SK-MEL-5 (cell line): ENCODE measurements around the gene TMEM98. TPM values are rescaled to one million over a fixed set of nuclear protein-coding genes. Genes with fewer than 3 reads are reported as not detected.
A peak's percentile ranks its signal among the peaks of the same experiment; 100 is the strongest.
"Not testable (repeated sequence)": the region's sequence is repeated elsewhere in the genome, so short reads cannot be mapped to it uniquely, and the experiment has no call there.

Experiments
- DNase-seq: peaks from one replicate; pipeline ENCODE4 v3.0.0-alpha.2; 2016; ENCODE audit warnings: low read depth, low spot score
- in situ Hi-C: cut with HindIII; loops from 2 replicates; pipeline ENCODE4 v1.10.0; 2016; ENCODE audit warnings: low sequenced_read_pairs, high pct_unique_total_duplicates, low pct_unique_long_range_greater_than_20kb
- total RNA-seq: library from RNA; depleted of rRNA; stranded (reverse); fragments of >200 nt; shearing (Covaris generic); gene quantifications from 2 replicates; pipeline ENCODE4 v1.2.3, GENCODE V29; 2014

TMEM98 gene
- total RNA-seq, 1 experiment from 2014 or later, result 86.1 TPM

DNA sequence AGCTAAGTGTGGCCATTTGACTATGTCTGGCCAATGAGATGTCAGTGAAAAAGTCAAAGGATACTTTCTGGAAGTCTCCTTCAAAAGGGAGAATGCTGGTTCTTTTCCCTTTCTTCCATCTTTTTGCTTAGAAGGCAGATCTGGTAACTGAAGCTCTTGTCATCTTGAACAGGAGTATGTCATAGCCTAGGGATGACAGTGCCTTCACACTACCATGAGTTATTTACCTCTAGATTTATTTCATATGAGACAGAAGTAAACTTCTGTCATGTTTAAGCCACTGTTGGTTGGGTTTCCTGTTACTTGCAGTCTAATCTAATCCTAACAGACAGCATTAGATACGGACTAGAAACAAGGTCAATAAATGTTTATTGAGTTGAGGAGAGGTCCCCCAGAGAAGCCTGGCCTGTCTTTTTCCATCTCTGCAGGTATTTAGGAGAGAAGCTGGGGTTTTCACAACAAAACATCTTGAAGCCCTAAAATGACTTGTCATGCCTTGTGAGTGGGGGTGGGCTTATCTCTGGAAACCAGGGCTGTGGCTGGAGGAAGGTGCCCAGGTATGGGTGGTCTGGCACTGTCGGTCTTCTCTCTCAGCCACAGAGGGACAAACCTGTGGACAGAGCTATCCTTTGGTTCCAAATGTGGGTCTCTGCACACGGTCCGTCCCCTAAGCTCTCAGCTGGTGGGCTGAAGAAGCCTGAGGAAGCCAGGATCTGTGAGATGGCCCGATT is 28.5 kb downstream of the TMEM98 start:
- in situ Hi-C loops, result no loop called here
- no peak for DNase-seq

DNA sequence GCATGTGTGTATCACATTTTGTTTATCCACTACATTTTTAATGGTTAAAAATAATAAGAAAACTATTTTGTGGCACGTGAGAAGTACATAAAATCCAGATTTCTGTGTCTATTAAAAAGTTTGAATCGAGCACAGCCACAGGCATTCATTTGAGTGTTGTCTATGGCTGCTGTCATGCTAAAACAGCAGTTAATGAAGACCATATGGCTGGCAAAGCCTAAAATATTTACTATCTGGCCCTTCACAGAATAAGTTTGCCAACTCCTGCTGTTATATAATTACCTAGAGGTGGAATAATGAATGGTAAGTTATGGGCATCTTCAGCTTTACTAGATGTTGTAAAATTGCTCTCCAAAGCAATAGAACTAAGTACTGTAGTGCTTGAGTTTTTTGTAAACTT is 30.5 kb downstream of the TMEM98 start:
- no peak for DNase-seq
- in situ Hi-C loops, result no loop called here

DNA sequence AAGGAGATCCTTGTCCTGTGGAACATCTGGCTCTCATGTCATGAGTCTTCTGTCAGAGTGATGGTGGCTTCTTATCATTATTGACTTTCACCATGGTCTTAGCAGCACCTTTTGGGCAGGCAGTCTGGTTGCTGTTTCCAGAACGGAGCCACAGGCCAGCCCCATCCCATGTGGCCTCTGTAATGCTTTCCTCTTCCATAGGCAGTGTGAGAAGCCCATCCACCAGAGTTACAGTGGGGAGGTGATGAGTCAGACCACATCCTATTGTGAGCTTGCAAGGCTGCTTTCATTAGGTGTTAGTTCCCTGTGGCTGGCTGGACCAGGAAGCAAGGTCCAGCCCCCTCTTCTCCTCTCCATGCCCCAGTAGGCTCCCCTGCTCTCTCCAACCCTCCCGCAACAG is 32.9 kb downstream of the TMEM98 start:
- DNase-seq, result no peak
- in situ Hi-C loops, result no loop called here

DNA sequence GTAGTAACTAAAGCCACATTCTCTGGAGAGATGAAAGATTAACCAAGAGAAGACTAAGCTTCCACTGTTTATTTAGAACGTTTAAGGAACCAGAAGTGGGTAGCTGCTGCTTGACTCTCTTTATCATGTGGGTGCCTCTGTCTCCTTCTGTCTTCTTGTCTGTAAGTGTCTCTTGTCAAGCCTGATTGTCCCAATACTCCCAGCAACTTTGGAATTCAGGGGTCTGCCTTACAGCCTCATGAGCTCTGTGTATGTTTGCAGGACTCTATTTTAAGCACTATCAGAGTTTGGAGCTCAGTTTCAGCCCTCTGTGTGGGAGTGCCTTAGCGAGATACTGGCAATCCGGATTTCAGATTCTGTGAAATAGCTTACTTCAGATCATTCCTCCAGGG is 34.4 kb downstream of the TMEM98 start:
- DNase-seq, result no peak
- in situ Hi-C loops, result no loop called here

DNA sequence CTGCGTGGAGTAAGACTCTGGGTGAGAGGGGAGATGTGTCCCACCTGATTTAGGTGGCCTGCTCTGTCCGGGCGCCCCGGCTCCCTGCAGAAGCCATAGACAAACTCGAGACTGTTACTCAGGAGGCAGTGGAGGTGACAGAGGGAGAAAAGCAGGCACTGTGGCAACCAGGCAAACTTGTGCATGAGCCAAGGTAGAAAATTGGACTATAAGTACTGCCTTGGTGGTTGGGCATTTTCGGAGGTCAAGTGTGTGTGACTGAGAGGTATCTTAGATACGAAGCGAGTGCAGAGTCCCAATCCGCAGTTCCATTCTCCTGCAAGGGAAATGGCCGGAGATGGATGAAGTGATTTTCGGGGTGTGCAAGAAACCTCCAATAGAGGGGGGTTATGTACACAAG is 36.6 kb downstream of the TMEM98 start:
- no peak for DNase-seq
- in situ Hi-C loops, result no loop called here

DNA sequence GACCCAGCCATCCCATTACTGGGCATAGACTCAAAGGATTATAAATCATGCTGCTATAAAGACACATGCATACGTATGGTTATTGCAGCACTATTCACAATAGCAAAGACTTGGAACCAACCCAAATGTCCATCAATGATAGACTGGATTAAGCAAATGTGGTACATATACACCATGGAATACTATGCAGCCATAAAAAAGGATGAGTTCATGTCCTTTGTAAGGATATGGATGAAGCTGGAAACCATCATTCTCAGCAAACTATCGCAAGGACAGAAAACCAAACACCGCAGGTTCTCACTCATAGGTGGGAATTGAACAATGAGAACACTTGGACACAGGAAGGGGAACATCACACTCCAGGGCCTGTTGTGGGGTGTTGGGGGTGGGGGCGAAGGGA is 41.3 kb downstream of the TMEM98 start:
- in situ Hi-C loops, DNase-seq: not testable (repeated sequence)

DNA sequence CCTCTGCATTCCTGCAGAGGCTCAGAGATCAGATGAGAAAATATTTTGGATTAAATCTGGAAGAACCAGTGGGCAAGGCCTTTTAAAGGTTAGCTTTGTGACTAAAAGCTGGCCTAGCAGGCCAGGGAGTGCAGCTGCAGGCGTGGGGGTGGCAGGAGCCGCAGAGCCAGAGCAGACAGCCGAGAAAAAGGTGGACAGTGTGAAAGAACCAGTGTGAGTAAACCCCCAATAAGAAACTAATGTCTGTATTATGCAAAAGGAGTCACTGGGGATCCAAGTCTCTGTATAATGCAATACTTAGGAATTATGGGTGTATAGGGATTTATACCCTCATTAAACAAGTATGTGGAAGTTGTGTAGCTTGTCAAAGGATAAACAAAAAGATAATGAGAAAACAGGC is 42.3 kb downstream of the TMEM98 start:
- in situ Hi-C loops, result no loop called here
- DNase-seq, result no peak

DNA sequence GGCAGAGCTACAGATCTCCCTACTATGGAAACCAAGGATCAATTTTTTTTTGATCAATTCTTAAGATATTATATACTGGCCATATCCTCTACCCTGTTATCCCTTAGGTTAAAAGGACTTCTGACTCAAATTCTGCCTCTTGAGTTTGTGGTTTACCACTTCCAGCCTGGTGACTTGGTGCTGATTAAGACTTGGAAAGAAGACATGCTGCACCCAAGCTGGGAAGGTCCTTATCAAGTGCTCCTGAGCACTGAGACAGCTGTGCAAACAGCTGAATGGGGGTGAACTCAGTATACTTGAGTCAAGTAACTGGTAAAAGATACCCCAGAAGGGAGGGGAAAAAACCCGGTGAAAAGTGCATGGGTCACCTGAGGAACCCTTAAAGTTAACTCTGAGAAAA is 43.2 kb downstream of the TMEM98 start:
- peak; percentile 28 for DNase-seq

DNA sequence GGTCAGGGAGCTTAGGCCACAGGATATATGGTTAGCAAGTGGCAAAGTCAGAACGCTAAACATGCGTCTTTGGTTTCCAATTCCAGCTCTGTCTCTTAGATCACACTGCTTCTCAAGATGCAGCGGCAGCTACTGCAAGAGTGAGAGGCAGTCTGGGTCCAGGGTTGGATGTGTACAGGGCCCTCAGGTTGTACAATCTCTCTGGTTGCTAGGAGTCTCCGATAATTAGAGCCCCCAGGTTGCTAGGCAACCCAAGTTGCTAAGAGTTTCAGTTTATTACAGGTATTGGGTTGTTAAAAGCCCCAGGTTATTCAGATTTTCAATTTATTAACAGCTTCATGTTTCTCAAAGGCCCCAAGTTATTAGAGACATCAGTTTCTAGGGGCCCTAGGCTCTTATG is 48.2 kb downstream of the TMEM98 start:
- in situ Hi-C loops, result no loop called here
- no peak for DNase-seq

More for the DNA sequence above, 43.2 kb downstream of the TMEM98 start:
- in situ Hi-C loops, result no loop called here

DNA sequence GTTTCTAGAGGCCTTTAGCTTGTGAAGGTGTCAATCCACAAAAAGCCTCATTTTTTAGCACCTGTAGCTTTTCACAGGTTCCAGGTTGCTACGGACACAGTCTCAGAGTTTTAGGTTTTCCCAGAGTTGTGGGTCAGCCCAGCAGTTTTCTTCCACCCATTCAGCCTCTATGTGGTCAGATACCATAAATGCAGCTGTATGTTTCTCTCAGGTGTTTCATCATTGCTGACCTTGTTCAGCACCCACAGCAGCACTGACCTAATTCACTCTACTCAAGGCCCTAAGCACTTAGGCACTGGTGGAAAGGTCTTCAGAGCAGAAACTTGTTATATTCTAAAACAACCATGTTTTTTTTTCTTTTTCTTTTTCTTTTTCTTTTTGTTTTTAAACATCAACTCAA is 48.7 kb downstream of the TMEM98 start:
- DNase-seq, result no peak
- in situ Hi-C loops, result no loop called here

DNA sequence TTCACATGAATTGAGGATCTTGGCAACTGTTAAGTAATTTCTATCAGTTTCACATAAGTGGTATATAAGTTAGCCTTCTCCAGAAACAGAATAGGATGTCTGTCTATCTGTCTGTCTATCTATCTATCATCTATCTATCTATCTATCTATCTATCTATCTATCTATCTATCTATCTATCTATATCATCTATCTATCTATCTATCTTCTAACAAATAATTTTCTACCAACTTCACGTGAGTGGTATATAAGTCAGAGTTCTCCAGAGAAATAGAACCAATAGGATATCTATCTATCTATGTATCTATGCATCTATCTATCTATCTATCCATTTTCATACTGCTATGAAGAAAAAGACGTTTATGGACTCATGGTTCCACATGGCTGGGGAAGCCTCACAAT is 52.3 kb downstream of the TMEM98 start:
- DNase-seq, result no peak
- in situ Hi-C loops, result no loop called here

DNA sequence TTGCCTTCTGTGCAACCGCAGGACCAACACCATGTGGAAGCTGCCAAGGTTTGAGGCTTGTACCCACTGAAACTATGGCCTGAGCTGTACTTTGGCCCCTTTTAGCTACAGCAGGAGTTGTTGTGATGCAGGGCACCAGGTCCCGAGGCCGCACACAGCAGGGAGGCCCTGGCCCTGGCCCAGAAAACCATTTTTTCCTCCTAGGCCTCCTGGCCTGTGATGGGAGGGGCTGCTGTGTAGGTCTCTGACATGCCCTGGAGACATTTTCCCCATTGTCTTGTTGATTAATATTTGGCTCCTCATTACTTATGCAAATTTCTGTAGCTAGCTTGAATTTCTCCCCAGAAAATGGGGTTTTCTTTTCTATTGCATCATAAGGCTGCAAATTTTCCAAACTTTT is 53.7 kb downstream of the TMEM98 start:
- DNase-seq, in situ Hi-C loops: not testable (repeated sequence)

DNA sequence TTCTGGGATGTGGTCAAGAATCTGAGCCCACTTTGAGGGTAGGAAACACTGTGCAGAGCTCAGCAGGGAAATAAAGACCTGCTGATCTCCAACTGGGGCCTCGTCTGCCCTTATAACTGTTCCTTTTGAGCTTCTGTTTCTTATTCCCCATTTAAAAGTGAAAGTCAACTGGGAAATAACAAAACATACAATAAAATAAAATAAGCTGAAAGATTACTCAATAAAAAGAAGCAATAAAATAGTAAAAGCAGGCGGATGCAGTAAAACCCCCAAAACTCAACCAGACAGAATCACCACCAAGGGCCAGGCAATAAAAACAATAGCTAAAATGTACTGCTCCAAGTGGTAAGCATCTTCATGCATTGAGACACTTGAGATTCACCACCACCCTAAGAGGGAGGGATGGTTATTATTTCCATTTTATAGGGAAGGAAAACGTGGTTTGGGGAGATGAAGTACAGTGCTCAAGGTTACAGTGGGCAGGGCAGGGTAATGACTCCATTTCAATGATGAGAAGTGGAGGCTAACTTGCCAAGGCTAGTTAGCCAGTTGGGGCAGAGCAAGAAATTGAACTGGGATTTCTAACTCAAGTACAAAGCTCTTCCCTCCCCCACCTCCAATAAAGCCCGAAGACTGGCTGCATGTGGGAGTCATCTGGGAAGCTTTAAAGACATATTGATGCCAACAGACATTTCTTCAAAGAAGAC is 57.2 kb downstream of the TMEM98 start:
- in situ Hi-C loops, result no loop called here
- no peak for DNase-seq

DNA sequence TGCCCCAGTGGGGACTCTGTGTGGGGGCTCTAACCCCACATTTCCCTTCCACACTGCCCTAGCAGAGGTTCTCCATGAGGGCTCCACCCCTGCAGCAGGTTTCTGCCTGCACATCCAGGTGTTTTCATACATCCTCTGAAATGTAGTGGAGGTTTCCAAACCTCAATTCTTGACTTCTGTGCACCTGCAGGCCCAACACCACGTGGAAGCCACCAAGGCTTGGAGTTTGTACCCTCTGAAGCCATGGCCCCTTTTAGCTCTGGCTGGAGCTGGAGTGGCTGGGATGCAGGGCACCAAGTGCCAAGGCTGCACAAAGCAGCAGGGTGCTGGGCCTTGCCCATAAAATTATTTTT is 59.5 kb downstream of the TMEM98 start:
- DNase-seq, in situ Hi-C loops: not testable (repeated sequence)

DNA sequence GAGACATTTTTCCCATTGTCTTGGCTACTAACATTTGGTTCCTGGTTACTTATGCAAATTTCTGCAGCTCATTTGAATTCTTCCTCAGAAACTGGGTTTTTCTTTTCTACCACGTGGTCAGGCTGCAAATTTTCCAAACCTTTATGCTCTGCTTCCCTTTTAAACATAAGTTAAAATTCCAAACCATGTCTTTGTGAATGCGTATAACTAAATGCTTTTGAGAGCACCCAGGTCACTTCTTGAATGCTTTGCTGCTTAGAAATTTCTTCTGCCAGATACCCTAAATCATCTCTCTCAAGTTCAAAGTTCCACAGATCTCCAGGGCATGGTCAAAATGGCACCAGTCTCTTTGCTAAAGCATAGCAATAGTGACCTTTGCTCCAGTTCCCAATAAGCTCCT is 59.9 kb downstream of the TMEM98 start:
- in situ Hi-C loops, result not testable (repeated sequence)

DNA sequence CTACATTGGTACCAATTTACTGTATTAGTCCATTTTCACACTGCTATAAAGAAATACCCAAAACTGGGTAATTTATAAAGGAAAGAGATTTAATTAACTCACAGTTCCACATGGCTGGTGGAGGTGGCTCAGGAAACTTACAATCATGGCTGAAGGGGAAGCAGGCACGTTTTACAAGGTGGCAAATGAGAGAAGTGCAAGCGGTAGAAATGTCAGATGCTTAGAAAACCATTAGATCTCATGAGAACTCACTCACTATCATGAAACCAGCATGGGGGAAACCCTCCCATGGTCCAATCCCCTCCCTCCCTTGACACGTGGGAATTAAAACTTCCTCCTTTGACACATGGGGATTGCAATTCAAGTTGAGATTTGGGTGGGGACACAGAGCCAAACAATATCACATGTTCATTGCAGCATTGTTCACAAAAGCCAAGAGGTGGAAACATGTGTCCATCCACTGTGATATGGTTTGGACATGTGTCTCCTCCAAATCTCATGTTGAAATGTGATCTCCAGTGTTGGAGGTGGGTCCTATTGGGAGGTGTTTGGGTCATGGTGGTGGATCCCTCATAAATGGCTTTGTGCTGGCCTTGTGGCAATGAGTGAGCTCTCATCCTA is 60.6 kb downstream of the TMEM98 start:
- no peak for DNase-seq
- in situ Hi-C loops, result no loop called here

More for the DNA sequence above, 59.9 kb downstream of the TMEM98 start:
- not testable (repeated sequence) for DNase-seq

DNA sequence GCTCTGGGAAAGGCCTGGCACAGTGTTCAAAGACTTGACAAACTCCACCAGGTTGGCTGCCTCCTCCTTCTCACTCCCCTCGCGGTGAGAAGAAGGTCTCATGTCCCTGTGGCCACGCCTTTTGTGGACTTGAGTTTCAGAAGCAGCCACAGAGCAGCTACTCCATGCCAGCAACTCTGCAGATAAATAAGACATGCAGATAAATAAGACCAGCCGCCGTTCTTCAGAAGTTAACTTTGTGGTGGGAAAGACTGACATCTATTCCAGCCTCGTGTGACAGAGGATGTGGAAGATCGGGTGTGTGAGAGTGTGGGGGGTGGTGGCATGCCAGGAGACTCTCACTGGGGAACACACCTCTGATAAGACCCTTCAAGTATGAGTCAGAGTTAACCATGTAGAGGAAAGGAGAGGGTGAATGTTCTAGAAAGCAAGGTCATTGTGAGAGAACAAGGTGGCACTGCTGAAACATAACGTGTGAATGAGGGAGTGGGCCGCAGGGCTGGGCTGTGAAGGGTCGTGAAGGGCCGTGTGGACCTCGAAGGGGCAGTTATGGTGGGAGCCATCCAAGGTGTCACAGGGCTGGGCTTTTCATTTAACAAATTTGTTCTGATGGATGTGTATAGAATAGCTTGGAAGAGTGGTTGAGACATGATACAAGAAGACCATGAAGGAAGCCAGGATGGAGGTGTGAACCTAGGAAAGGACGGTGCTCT is 64.5 kb downstream of the TMEM98 start:
- in situ Hi-C loops, result no loop called here
- DNase-seq, result no peak

DNA sequence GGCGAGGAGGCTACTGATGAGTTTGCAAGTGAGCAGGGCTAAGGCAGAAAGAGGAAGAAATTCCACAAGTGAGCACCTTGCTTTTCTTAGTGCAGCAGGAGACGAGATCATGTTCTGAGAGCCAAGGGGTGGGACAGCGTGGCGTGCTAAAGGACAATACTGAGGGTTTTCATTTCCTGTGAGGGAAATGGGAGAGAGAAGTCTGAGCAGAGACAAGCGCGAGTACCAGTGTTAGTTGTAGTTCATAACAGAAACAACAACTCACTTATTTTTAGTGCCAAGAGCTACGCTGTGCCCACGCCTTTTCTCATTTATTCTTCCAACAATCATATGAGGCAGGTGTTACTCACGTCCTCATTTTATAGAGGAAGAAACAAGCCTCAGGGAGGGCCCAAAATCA is 66.0 kb downstream of the TMEM98 start:
- in situ Hi-C loops, result no loop called here
- no peak for DNase-seq
